ENCODE data around the gene ZNF69. TPM values are rescaled to one million over a fixed set of nuclear protein-coding genes. Genes with fewer than 3 reads are reported as not detected.

Gene ZNF69
- total and polyA plus RNA-seq, 2 of the 13 experiments (the other 11 are each of a cell fraction or from before 2014, with no cell fraction given) = 9.6 to 21.0 TPM

- TF ChIP-seq NCOA2 (CRISPR knock-in tag; IDR thresholded peaks at IDR 0.05) (0 out of 2 replicates have a peak, but pooled peaks have one; percentile 9), ZNF414 (CRISPR knock-in tag; IDR thresholded peaks at IDR 0.05) (0 out of 2 replicates have a peak, but pooled peaks have one; percentile 40), GATA4 (IDR thresholded peaks at IDR 0.05; ENCODE audit: borderline replicate concordance, low read depth) (0 out of 2 replicates have a peak, but pooled peaks have one; percentile 33), MXD3 (CRISPR knock-in tag; IDR thresholded peaks at IDR 0.05) (peak; percentile 80), FUBP1 (CRISPR knock-in tag; IDR thresholded peaks at IDR 0.05; ENCODE audit: borderline replicate concordance) (no peak), ZBTB49 (CRISPR knock-in tag; IDR thresholded peaks at IDR 0.05; ENCODE audit: borderline replicate concordance) (no peak), ZFY (CRISPR knock-in tag; IDR thresholded peaks at IDR 0.05) (peak; percentile 78), HNRNPUL1 (IDR thresholded peaks at IDR 0.05; ENCODE audit: low read depth, low read length) (no peak), ZNF619 (CRISPR knock-in tag; IDR thresholded peaks at IDR 0.05) (0 out of 2 replicates have a peak, but pooled peaks have one; percentile 23), TAF1 (CRISPR knock-in tag; IDR thresholded peaks at IDR 0.05) (peak; percentile 52; the same call in 1 of the 2 replicates), ZNF547 (CRISPR knock-in tag; IDR thresholded peaks at IDR 0.05) (peak; percentile 86; the same call in 1 of the 2 replicates), HNF1A (IDR thresholded peaks at IDR 0.05; ENCODE audit: low read depth) (no peak), HNF1A (CRISPR knock-in tag; IDR thresholded peaks at IDR 0.05; ENCODE audit: borderline replicate concordance) (no peak; the same call in 1 of the 2 replicates), TEAD3 (CRISPR knock-in tag; optimal IDR thresholded peaks at IDR 0.05; ENCODE audit: borderline replicate concordance) (peak; percentile 97), ZNF572 (CRISPR knock-in tag; IDR thresholded peaks at IDR 0.05) (0 out of 2 replicates have a peak, but pooled peaks have one; percentile 19), FOXA3 (CRISPR knock-in tag; IDR thresholded peaks at IDR 0.05) (no peak), SIN3B (IDR thresholded peaks at IDR 0.05; ENCODE audit: low read length) (no peak)
Measured at GRCh38 chr19:11848594-11849469, 38.8 kb upstream of the ZNF69 start, which contains the start of gene ZNF439 (continued).
